ENCODE results near the gene ODF4. TPM values are rescaled to one million over a fixed set of nuclear protein-coding genes. Genes with fewer than 3 reads are reported as not detected.
A peak's percentile ranks its signal among the peaks of the same experiment; 100 is the strongest.

Gene ODF4
- polyA plus RNA-seq, 1 experiment = not detected

DNA sequence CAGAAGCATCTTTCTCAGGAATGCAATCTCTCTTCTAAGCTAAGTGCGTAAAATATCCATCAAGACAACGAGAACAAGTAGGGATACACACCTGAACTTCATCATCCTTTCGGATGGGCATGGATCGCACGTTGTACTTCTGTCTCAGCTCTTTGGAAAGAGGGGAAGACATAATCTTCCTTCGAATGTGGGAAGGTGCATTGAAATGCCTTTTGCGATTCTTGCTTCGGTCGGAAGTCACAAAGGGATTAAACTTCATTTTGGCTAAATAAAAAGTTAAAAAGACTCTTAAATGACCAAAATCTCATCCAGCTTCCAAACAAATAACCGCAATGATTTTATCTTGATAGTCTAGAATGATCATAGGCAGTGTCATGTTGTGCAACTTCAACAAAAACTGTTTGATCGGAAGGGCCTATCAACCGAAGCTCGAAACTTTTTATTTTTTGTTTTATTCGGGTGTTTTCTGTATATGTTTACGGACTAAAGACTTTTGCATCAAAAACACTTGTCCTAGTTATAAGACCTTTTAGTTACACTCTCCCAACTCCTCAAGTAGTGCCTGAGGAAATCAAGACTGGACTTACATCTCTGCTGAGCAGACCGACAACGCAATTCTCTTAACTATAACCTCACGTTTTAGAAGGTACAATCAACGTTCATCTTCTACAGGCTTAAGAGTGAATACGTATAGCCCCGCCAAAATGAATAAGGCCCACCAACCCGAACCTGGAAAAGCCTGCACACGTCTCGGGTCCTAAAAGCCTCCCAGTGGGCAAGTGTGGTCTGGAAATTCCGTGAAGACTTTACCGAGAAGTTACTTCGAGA, 42.6 kb downstream of the ODF4 start:
- H3K36me3 ChIP-seq (ENCODE audit: control insufficient read depth, insufficient read depth, low read length) = peaks cover 12% of the 10 kb centered on the region
- CTCF ChIA-PET = interaction anchor here (0.6 to 2.0 kb wide), 10 partner anchors 13 to 423 kb away, joined by 3 to 11 read pairs (median 3); no protein-coding TSS in a partner anchor

GRCh38 chr17:8382880-8383142, 43.2 kb downstream of the ODF4 start:
- Histone ChIP-seq H3K27me3 (ENCODE audit: control insufficient read depth, insufficient read depth, low read length) (no peaks in the 10 kb centered on the region), H3K4me3 (ENCODE audit: low read depth, low read length) (peak overlapping the region; percentile 57), H3K36me3 (ENCODE audit: control insufficient read depth, insufficient read depth, low read length) (peaks cover 12% of the 10 kb centered on the region)
- CTCF ChIA-PET = interaction anchor here (0.6 to 2.0 kb wide), 9 partner anchors 14 to 422 kb away, joined by 3 to 11 read pairs (median 3); no protein-coding TSS in a partner anchor
- no peak for TF ChIP-seq CTCF (IDR thresholded peaks at IDR 0.05; ENCODE audit: insufficient read depth, low read depth, low read length)
- DNase-seq (ENCODE audit: low read depth) = no peak
- POLR2A ChIA-PET = no interaction called here

More for the DNA sequence above, 42.6 kb downstream of the ODF4 start:
- Histone ChIP-seq H3K4me3 (ENCODE audit: low read depth, low read length) (peak overlapping the region; percentile 57), H3K27me3 (ENCODE audit: control insufficient read depth, insufficient read depth, low read length) (no peaks in the 10 kb centered on the region)
- no peak for TF ChIP-seq CTCF (IDR thresholded peaks at IDR 0.05; ENCODE audit: insufficient read depth, low read depth, low read length)
- POLR2A ChIA-PET = no interaction called here
- no peak for DNase-seq (ENCODE audit: low read depth)

- peak; percentile 91 for DNase-seq (ENCODE audit: low read depth)
- peak; percentile 90 for TF ChIP-seq CTCF (IDR thresholded peaks at IDR 0.05; ENCODE audit: insufficient read depth, low read depth, low read length)
- Histone ChIP-seq H3K36me3 (ENCODE audit: control insufficient read depth, insufficient read depth, low read length) (peaks cover 9% of the 10 kb centered on the region), H3K4me3 (ENCODE audit: low read depth, low read length) (peak within 1 kb of the TSS; percentile 57), H3K27me3 (ENCODE audit: control insufficient read depth, insufficient read depth, low read length) (no peaks in the 10 kb centered on the region)
- ChIA-PET CTCF (interaction anchor here (0.6 to 2.0 kb wide), 32 partner anchors 10 to 512 kb away, joined by 3 to 13 read pairs (median 3); partner anchors contain the start of genes CCDC42, HES7 and MYH10), POLR2A (no interaction called here)
Observed at GRCh38 chr17:8383143-8383822, 43.6 kb downstream of the ODF4 start, which contains the start of gene RPL26. TSS of gene RPL26 (minus strand) at chr17:8383193. CDS start at chr17:8382310, 883 bp downstream.

GRCh38 chr17:8384801-8385378, 45.2 kb downstream of the ODF4 start:
- DNase-seq (ENCODE audit: low read depth) = peak; percentile 91
- TF ChIP-seq CTCF (IDR thresholded peaks at IDR 0.05; ENCODE audit: insufficient read depth, low read depth, low read length) = no peak
- Histone ChIP-seq H3K4me3 (ENCODE audit: low read depth, low read length) (no peak overlapping the region), H3K27me3 (ENCODE audit: control insufficient read depth, insufficient read depth, low read length) (no peaks in the 10 kb centered on the region), H3K36me3 (ENCODE audit: control insufficient read depth, insufficient read depth, low read length) (peaks cover 6% of the 10 kb centered on the region)
- ChIA-PET CTCF (interaction anchor here (0.7 to 2.0 kb wide), 5 partner anchors 19 to 402 kb away, joined by 3 to 6 read pairs (median 3); no protein-coding TSS in a partner anchor), POLR2A (interaction anchor here (1.2 kb wide), 1 partner anchor 50 kb away, joined by 4 read pairs; the partner anchor contains the start of gene NDEL1)

- no peaks in the 10 kb centered on the region for H3K36me3 ChIP-seq (ENCODE audit: control insufficient read depth, insufficient read depth, low read length)
- no peak for TF ChIP-seq CTCF (IDR thresholded peaks at IDR 0.05; ENCODE audit: insufficient read depth, low read depth, low read length)
- ChIA-PET POLR2A (no interaction called here), CTCF (interaction anchor here (0.6 to 1.0 kb wide), 5 partner anchors 10 to 355 kb away, joined by 3 to 7 read pairs (median 4); no protein-coding TSS in a partner anchor)
- DNase-seq (ENCODE audit: low read depth) = no peak
- no peaks in the 10 kb centered on the region for H3K27me3 ChIP-seq (ENCODE audit: control insufficient read depth, insufficient read depth, low read length)
- no peak overlapping the region for H3K4me3 ChIP-seq (ENCODE audit: low read depth, low read length)
Observed at GRCh38 chr17:8386841-8387240, 47.2 kb downstream of the ODF4 start.
